Brain microvascular endothelial cell (primary cell): ENCODE data around the gene KCND1.
A peak's percentile ranks its signal among the peaks of the same experiment; 100 is the strongest.

ENCODE experiments used
- DNase-seq: peaks from one replicate; pipeline ENCODE4 v3.0.0-alpha.2; 2020
- H3K27ac ChIP-seq: fragments of 250-450 bp; sonication (Bioruptor Pico); 2 replicates; pipeline ENCODE4 v1.5.1; 2020; ENCODE audit warnings: mild to moderate bottlenecking, moderate library complexity
- H3K27me3 ChIP-seq: fragments of 250-450 bp; sonication (Bioruptor Pico); replicated peaks from 2 replicates; pipeline ENCODE4 v1.5.1; 2020; ENCODE audit warnings: mild to moderate bottlenecking
- H3K36me3 ChIP-seq: fragments of 250-450 bp; sonication (Bioruptor Pico); replicated peaks from 2 replicates; pipeline ENCODE4 v1.5.1; 2020; ENCODE audit warnings: mild to moderate bottlenecking
- H3K4me3 ChIP-seq: 2 replicates; pipeline ENCODE4 v1.5.1; 2011; ENCODE audit warnings: low read depth, mild to moderate bottlenecking, control low read depth, low read length, moderate library complexity
- in situ Hi-C: cut with HindIII; loops from 2 replicates; pipeline ENCODE4 v1.10.0; 2017; ENCODE audit warnings: low sequenced_read_pairs, low pct_ligation_motif_present
- TF ChIP-seq, protein P1 (sequence below): IDR thresholded peaks from 2 replicates; pipeline ENCODE4 v1.5.1; 2011; ENCODE audit warnings: low read depth, mild to moderate bottlenecking, moderate library complexity, low read length, control low read depth, inconsistent platforms; ENCODE audit errors: missing control alignments

The KCND1 gene

DNA sequence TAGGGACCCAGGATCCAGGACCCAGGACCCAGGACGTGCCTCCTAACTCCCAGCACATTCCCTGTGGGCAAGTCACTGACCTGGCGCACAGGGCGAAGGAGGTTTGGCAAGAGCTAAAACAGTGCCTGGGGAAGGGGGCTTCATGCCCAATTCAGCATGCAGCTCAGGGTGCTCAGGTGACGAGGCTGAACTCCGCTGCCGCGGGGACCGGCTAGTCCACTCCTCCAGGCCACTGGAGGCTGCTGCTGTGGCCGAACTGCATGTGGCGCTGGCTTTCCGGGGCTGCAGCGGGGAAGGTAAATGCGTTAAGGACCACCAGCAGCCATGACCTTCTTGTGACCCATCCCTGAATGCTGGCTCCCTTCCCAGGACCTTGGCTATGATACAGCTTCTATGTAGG lies 47.9 kb downstream of the KCND1 start:
- in situ Hi-C loops: no loop called here
- no peak overlapping the region for H3K27ac ChIP-seq
- no peak overlapping the region for H3K4me3 ChIP-seq
- TF ChIP-seq, protein P1, sequence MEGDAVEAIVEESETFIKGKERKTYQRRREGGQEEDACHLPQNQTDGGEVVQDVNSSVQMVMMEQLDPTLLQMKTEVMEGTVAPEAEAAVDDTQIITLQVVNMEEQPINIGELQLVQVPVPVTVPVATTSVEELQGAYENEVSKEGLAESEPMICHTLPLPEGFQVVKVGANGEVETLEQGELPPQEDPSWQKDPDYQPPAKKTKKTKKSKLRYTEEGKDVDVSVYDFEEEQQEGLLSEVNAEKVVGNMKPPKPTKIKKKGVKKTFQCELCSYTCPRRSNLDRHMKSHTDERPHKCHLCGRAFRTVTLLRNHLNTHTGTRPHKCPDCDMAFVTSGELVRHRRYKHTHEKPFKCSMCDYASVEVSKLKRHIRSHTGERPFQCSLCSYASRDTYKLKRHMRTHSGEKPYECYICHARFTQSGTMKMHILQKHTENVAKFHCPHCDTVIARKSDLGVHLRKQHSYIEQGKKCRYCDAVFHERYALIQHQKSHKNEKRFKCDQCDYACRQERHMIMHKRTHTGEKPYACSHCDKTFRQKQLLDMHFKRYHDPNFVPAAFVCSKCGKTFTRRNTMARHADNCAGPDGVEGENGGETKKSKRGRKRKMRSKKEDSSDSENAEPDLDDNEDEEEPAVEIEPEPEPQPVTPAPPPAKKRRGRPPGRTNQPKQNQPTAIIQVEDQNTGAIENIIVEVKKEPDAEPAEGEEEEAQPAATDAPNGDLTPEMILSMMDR: no peak
- no peak for DNase-seq
- H3K36me3 ChIP-seq: peaks cover 7% of the 10 kb centered on the region
- H3K27me3 ChIP-seq: no peaks in the 10 kb centered on the region

DNA sequence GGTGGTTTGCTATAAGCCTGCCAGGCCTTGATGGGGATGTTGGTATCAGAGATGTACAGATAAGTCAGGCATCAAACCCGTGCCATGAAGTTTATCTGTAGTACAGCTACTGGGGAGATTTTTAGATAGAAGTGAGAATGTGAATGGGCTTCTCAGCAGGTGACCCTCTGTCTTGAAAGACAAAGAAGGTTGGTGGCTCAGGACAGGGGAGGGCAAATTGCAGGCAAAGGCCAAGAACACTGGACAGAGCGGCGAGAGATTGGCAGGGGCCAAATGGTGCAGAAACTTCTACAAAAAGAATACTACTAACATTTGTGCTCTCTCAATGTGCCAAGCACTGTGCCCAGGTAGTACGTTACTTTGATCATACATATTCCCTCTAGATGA lies 50.9 kb downstream of the KCND1 start:
- H3K36me3 ChIP-seq: peaks cover 7% of the 10 kb centered on the region
- TF ChIP-seq, protein P1: no peak
- in situ Hi-C loops: no loop called here
- no peaks in the 10 kb centered on the region for H3K27me3 ChIP-seq
- H3K4me3 ChIP-seq: no peak overlapping the region
- no peak for DNase-seq
- H3K27ac ChIP-seq: no peak overlapping the region

DNA sequence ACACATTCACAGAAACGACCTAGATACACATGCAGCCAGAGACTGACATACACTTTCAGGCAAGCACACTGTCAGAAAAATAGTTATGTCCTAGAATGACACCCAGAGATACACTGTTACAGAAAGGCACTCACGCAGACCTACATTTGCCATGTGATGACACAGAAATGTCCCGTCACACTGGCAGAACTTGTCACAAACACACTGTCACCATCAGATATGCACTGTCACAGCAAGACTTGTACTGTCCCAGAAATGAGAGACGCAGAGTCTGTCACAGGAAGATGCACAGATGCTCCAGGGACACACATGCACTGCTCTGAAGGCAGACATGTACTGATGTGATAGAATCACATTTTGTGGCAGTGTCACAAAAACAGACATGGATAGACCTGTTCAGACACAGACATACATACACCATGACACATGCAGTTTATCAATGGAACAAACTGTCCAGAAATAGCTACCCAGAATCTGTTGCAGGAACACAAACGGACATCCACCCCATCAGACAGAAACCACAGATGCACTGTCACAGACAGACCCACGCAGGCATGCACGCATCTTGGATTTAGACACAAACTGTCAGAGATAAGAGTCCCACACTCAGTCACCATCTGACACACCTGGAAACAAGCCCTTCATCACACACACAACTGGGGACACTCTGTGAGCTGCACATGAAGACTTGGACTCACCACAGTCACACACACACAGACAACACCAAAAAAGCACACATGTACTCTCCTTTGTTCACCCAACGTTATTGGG lies 51.5 kb downstream of the KCND1 start:
- Histone ChIP-seq H3K4me3 (no peak overlapping the region), H3K27me3 (no peaks in the 10 kb centered on the region), H3K36me3 (peaks cover 3% of the 10 kb centered on the region), H3K27ac (no peak overlapping the region)
- TF ChIP-seq, protein P1: no peak
- DNase-seq: no peak
- in situ Hi-C loops: no loop called here

DNA sequence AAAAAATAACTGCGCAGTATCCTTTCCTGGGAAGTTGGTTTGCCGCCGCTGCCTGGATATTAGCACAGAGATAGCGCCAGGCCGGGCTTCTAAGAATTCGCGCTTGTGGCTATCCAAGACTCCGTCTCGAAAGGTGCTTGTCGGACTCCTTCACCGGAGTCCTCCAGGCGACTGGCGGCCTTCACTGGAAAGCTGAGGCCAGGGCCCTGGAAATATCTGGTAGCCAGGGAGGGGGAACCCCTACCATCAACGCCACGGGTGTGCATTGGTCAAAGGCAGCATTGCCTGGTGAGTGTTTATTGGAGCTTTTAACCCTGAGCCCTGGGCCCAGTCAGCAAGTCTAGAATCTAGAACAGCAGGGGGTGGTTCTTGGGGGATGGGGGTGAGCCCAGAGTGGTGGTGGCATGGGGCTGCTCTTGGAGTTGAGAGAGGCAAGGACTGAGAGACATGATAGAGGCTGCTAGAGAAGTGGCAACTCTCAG lies 52.2 kb downstream of the KCND1 start:
- TF ChIP-seq, protein P1: no peak
- no peaks in the 10 kb centered on the region for H3K27me3 ChIP-seq
- H3K4me3 ChIP-seq: peak overlapping the region; percentile 62
- H3K27ac ChIP-seq: no peak overlapping the region
- in situ Hi-C loops: no loop called here
- H3K36me3 ChIP-seq: peaks cover 3% of the 10 kb centered on the region
- DNase-seq: no peak

DNA sequence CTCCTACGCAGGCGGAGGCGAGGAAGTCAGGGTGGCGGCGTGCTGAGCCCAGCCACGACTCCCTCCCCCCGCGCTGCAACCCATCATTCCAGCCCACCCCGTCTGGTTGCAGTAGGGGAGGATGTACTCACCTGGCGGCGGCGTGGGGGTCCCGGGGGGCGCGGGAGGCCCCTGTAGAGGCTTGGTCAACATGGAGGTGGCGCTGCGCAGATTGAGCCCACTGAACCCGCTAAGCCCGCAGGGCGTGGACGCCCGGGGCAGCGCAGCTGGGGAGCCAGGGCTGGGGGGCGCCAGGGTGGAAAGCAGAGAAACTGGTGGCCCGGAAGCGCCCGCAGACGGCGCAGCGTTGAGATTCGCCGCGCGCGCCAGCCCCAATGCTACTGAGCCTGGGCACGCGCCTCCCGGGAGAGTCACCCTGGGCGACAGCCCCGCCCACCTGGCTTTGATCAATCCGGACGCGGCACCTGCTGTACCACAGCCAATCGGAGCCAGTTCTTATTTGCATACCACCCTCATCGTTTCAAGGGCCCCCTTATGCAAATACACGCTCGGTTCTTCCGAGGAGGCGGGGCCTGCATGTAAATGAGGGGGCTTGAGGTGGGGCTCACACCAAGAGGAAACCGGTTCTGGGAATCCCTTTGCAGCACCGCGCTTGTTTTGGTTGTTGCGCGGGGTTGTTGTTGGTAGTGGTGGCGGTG lies 52.9 kb downstream of the KCND1 start, which contains the start of gene PIM2:
Gene PIM2 (minus strand): TSS at position 382 of the 698 bp plus-strand sequence. CDS start 190 bp downstream, at position 192.
- no peaks in the 10 kb centered on the region for H3K27me3 ChIP-seq
- in situ Hi-C loops: no loop called here
- peak within 1 kb of the TSS; percentile 62 for H3K4me3 ChIP-seq
- H3K27ac ChIP-seq: peak within 1 kb of the TSS; percentile 48
- H3K36me3 ChIP-seq: peaks cover 5% of the 10 kb centered on the region
- DNase-seq: peak; percentile 76
- TF ChIP-seq, protein P1: no peak
